Measurements from ENCODE around the gene CDC14A.

CDC14A gene

GRCh38 chr1:100456880-100457279 is 104.6 kb downstream of the CDC14A start:
- TF ChIP-seq EGR1 (IDR thresholded peaks at IDR 0.05), result no peak
- no peak for TF ChIP-seq CEBPB (IDR thresholded peaks at IDR 0.05)
- no peak for TF ChIP-seq EP300 (IDR thresholded peaks at IDR 0.05; ENCODE audit: borderline replicate concordance)
- no peak for TF ChIP-seq TAF1 (IDR thresholded peaks at IDR 0.05; ENCODE audit: low read depth)
- no peak for TF ChIP-seq TEAD4 (IDR thresholded peaks at IDR 0.05)
- no peak for TF ChIP-seq MAX (IDR thresholded peaks at IDR 0.05)
- no peak for TF ChIP-seq RAD21 (IDR thresholded peaks at IDR 0.05; ENCODE audit: low read depth)
- no peak for TF ChIP-seq NFIC (IDR thresholded peaks at IDR 0.05)
- no peak for TF ChIP-seq TCF12 (IDR thresholded peaks at IDR 0.05; ENCODE audit: low read depth)
- no peak for TF ChIP-seq CREB1 (IDR thresholded peaks at IDR 0.05; ENCODE audit: low read depth)
- TF ChIP-seq FOXM1 (IDR thresholded peaks at IDR 0.05; ENCODE audit: borderline replicate concordance, low read depth), result no peak
- no peak for TF ChIP-seq USF1 (IDR thresholded peaks at IDR 0.05)

GRCh38 chr1:100457683-100458082 is 105.4 kb downstream of the CDC14A start:
- no peak for TF ChIP-seq TAF1 (IDR thresholded peaks at IDR 0.05; ENCODE audit: low read depth)
- TF ChIP-seq EP300 (IDR thresholded peaks at IDR 0.05; ENCODE audit: borderline replicate concordance), result no peak
- no peak for TF ChIP-seq TCF12 (IDR thresholded peaks at IDR 0.05; ENCODE audit: low read depth)
- no peak for TF ChIP-seq MAX (IDR thresholded peaks at IDR 0.05)
- no peak for TF ChIP-seq ZBTB7A (IDR thresholded peaks at IDR 0.05; ENCODE audit: low read depth)
- no peak for TF ChIP-seq CREB1 (IDR thresholded peaks at IDR 0.05; ENCODE audit: low read depth)
- TF ChIP-seq YY1 (IDR thresholded peaks at IDR 0.05; ENCODE audit: low read depth), result no peak
- no peak for TF ChIP-seq RAD21 (IDR thresholded peaks at IDR 0.05; ENCODE audit: low read depth)
- no peak for TF ChIP-seq REST (IDR thresholded peaks at IDR 0.05; ENCODE audit: low read depth)
- no peak for TF ChIP-seq TEAD4 (IDR thresholded peaks at IDR 0.05)
- TF ChIP-seq EGR1 (IDR thresholded peaks at IDR 0.05), result no peak
- no peak for TF ChIP-seq NFIC (IDR thresholded peaks at IDR 0.05)
- TF ChIP-seq CEBPB (IDR thresholded peaks at IDR 0.05), result no peak
- no peak for TF ChIP-seq FOXM1 (IDR thresholded peaks at IDR 0.05; ENCODE audit: borderline replicate concordance, low read depth)
- no peak for TF ChIP-seq USF1 (IDR thresholded peaks at IDR 0.05)

GRCh38 chr1:100458661-100459357 is 106.5 kb downstream of the CDC14A start:
- no peak for TF ChIP-seq TEAD4 (IDR thresholded peaks at IDR 0.05)
- TF ChIP-seq USF1 (IDR thresholded peaks at IDR 0.05), result no peak
- TF ChIP-seq FOXM1 (IDR thresholded peaks at IDR 0.05; ENCODE audit: borderline replicate concordance, low read depth), result no peak
- no peak for TF ChIP-seq YY1 (IDR thresholded peaks at IDR 0.05; ENCODE audit: low read depth)
- TF ChIP-seq RAD21 (IDR thresholded peaks at IDR 0.05; ENCODE audit: low read depth), result no peak
- TF ChIP-seq REST (IDR thresholded peaks at IDR 0.05; ENCODE audit: low read depth), result no peak
- no peak for TF ChIP-seq TAF1 (IDR thresholded peaks at IDR 0.05; ENCODE audit: low read depth)
- TF ChIP-seq CREB1 (IDR thresholded peaks at IDR 0.05; ENCODE audit: low read depth), result no peak
- TF ChIP-seq ZBTB7A (IDR thresholded peaks at IDR 0.05; ENCODE audit: low read depth), result no peak
- no peak for TF ChIP-seq TCF12 (IDR thresholded peaks at IDR 0.05; ENCODE audit: low read depth)
- TF ChIP-seq EP300 (IDR thresholded peaks at IDR 0.05; ENCODE audit: borderline replicate concordance), result no peak

GRCh38 chr1:100459358-100460114 is 107.2 kb downstream of the CDC14A start:
- no peak for TF ChIP-seq TEAD4 (IDR thresholded peaks at IDR 0.05)
- no peak for TF ChIP-seq TAF1 (IDR thresholded peaks at IDR 0.05; ENCODE audit: low read depth)
- TF ChIP-seq RAD21 (IDR thresholded peaks at IDR 0.05; ENCODE audit: low read depth), result peak; percentile 96
- TF ChIP-seq YY1 (IDR thresholded peaks at IDR 0.05; ENCODE audit: low read depth), result no peak
- TF ChIP-seq MAX (IDR thresholded peaks at IDR 0.05), result peak; percentile 23; the same call in 1 of the 2 replicates
